Upper lobe of left lung (tissue), 4 donors: Measurements from ENCODE around the gene PRPS1.
"Not testable (repeated sequence)": the region's sequence is repeated elsewhere in the genome, so short reads cannot be mapped to it uniquely, and the experiment has no call there.

Experiments
- CTCF ChIP-seq, 6 experiments: fragments of 450-650 bp in 4 of 6; fragments of 200-600 bp in 2 of 6; sonication (generic) in 2 of 6; IDR thresholded peaks; one replicate each; pipeline ENCODE4 v1.5.1; 2016 to 2019; ENCODE audit warnings: antibody characterized with exemption in 6 of 6
- EP300 ChIP-seq, 4 donors: sonication (generic); formaldehyde crosslinking; IDR thresholded peaks; one replicate each; pipeline ENCODE4 v1.5.1; 2017; ENCODE audit warnings: antibody characterized with exemption in 4 of 4, control low read depth in 2 of 4
- POLR2A ChIP-seq, 4 donors: fragments of 450-650 bp; IDR thresholded peaks; one replicate each; pipeline ENCODE4 v1.5.1; 2016 to 2017; ENCODE audit warnings: antibody characterized with exemption in 4 of 4, mild to moderate bottlenecking in 2 of 4
- POLR2AphosphoS5 ChIP-seq, 2 donors: sonication (generic); formaldehyde crosslinking; IDR thresholded peaks; one replicate each; pipeline ENCODE4 v1.5.1; 2017; ENCODE audit warnings: antibody characterized with exemption in 2 of 2

GRCh38 chrX:107671256-107671655 is 42.9 kb downstream of the PRPS1 start:
- not testable (repeated sequence) for TF ChIP-seq CTCF, POLR2AphosphoS5, POLR2A, EP300 (IDR thresholded peaks at IDR 0.05)
